Measurements from ENCODE around the gene COL5A1. TPM values are rescaled to one million over a fixed set of nuclear protein-coding genes. Genes with fewer than 3 reads are reported as not detected.

Gene COL5A1
- polyA plus RNA-seq, 1 donor (not counting 4 experiments of a cell fraction or from before 2014, with no cell fraction given), result 3.1 TPM

DNA sequence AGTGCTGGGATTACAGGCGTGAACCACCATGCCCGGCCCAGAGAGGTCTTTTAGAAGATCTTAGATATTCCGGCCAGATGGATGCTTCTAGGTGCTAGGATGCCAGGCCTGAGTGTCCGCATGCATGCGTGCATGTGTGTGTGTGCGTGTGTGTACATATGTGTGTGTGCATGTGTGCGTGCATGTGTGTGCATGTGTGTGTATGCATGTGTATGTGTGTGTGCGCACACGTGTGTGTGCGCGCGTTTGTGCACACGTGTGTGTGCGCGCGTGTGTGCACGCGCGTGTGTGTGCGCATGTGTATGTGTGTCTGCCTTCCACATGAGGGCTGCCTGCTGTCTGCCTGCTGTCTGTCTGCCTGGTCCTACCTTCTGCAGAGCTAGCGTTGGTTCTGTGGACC, 151.0 kb downstream of the COL5A1 start:
- Histone ChIP-seq H3K4me3 (ENCODE audit: control insufficient read depth in 2 of 3, extremely low read depth in 1 of 3, insufficient read depth in 2 of 3, low read depth in 1 of 3, low read length in 3 of 3) (no peak overlapping the region), H2AFZ (ENCODE audit: control insufficient read depth, low read length) (no peak overlapping the region), H3K27me3 (ENCODE audit: control insufficient read depth, extremely low read depth, insufficient read depth, low read length) (no peaks in the 10 kb centered on the region), H3K9me3 (ENCODE audit: control insufficient read depth, low read depth, low read length) (no peaks in the 10 kb centered on the region), H3K9me1 (ENCODE audit: control insufficient read depth, extremely low read depth, insufficient read depth, low read length) (no peaks in the 10 kb centered on the region), H3K36me3 (ENCODE audit: control insufficient read depth in 2 of 2, extremely low read depth in 1 of 2, insufficient read depth in 2 of 2, low read length in 2 of 2) (no peaks in the 10 kb centered on the region), H3K27ac (ENCODE audit: control insufficient read depth, insufficient read depth, low read length) (no peak overlapping the region), H3K79me2 (ENCODE audit: control insufficient read depth, insufficient read depth, low read length) (no peaks in the 10 kb centered on the region), H4K20me1 (ENCODE audit: control insufficient read depth, extremely low read depth, insufficient read depth, low read length) (no peaks in the 10 kb centered on the region), H3K4me2 (ENCODE audit: control insufficient read depth, extremely low read depth, insufficient read depth, low read depth, low read length) (no peak overlapping the region), H3K9ac (ENCODE audit: control insufficient read depth, extremely low read depth, insufficient read depth, low read length) (no peak overlapping the region), H3K4me1 (ENCODE audit: control insufficient read depth, extremely low read depth, insufficient read depth, low read length) (no peaks in the 10 kb centered on the region)
- FAIRE-seq, result no peak
- TF ChIP-seq, protein P1, sequence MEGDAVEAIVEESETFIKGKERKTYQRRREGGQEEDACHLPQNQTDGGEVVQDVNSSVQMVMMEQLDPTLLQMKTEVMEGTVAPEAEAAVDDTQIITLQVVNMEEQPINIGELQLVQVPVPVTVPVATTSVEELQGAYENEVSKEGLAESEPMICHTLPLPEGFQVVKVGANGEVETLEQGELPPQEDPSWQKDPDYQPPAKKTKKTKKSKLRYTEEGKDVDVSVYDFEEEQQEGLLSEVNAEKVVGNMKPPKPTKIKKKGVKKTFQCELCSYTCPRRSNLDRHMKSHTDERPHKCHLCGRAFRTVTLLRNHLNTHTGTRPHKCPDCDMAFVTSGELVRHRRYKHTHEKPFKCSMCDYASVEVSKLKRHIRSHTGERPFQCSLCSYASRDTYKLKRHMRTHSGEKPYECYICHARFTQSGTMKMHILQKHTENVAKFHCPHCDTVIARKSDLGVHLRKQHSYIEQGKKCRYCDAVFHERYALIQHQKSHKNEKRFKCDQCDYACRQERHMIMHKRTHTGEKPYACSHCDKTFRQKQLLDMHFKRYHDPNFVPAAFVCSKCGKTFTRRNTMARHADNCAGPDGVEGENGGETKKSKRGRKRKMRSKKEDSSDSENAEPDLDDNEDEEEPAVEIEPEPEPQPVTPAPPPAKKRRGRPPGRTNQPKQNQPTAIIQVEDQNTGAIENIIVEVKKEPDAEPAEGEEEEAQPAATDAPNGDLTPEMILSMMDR (optimal IDR thresholded peaks at IDR 0.05 in 1 of 3, IDR thresholded peaks at IDR 0.05 in 1 of 3, conservative IDR thresholded peaks at IDR 0.05 in 1 of 3; ENCODE audit: extremely low read depth in 1 of 3, insufficient read depth in 2 of 3, low read length in 3 of 3), result no peak
- no peak for TF ChIP-seq EZH2 (IDR thresholded peaks at IDR 0.05; ENCODE audit: low read length)
- dilution Hi-C loops (cut with MboI; ENCODE audit: extremely low pct_ligation_motif_present, low sequenced_read_pairs), result no loop called here
- no peak for DNase-seq (ENCODE audit: low read depth, low spot score)

DNA sequence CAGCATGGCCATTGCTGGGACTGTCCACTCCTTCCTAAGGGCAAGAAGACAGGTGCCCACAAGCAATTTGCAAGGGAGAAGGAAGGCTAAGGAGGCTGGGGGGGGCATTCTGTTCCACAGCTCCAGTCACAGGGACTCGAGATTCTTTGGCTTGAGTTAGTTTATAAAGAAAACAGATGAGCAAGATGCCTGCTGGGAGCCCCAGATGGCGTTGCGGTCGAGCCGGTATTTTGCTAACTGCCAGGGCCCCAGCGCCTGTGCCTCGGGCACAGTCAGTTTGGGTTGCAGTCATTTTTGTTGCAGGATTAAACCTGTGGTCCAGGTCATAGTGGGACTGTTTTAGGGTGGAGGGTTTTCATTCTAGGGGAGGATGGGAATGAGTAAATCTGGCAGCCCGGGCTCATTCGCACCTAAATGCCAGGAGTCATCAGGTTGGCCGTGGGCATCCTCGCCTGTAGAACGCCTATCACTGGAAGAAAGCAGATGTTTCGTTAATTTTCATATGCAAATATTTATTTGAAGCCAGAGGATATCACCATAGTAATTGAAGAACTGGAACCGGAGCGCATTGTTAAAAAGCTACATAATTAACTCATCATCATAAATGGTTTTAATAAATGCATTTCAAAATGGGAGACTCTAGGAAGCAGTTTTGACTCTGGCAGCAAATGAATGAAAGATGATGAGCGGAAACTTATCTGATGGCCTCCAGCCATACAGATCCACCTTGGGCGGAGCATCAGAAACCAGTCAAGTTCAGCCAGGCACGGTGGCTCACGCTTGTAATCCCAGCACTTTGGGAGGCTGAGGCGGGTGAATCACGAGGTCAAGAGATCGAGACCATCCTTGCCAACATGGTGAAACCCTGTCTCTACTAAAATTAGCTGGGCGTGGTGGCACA, 151.9 kb downstream of the COL5A1 start:
- Histone ChIP-seq H3K9ac (ENCODE audit: control insufficient read depth, extremely low read depth, insufficient read depth, low read length) (no peak overlapping the region), H4K20me1 (ENCODE audit: control insufficient read depth, extremely low read depth, insufficient read depth, low read length) (no peaks in the 10 kb centered on the region), H3K4me2 (ENCODE audit: control insufficient read depth, extremely low read depth, insufficient read depth, low read depth, low read length) (no peak overlapping the region), H3K4me1 (ENCODE audit: control insufficient read depth, extremely low read depth, insufficient read depth, low read length) (no peaks in the 10 kb centered on the region), H3K4me3 (ENCODE audit: control insufficient read depth in 2 of 3, extremely low read depth in 1 of 3, insufficient read depth in 2 of 3, low read depth in 1 of 3, low read length in 3 of 3) (no peak overlapping the region), H3K27ac (ENCODE audit: control insufficient read depth, insufficient read depth, low read length) (no peak overlapping the region), H3K9me1 (ENCODE audit: control insufficient read depth, extremely low read depth, insufficient read depth, low read length) (no peaks in the 10 kb centered on the region), H3K79me2 (ENCODE audit: control insufficient read depth, insufficient read depth, low read length) (no peaks in the 10 kb centered on the region), H3K27me3 (ENCODE audit: control insufficient read depth, extremely low read depth, insufficient read depth, low read length) (no peaks in the 10 kb centered on the region), H2AFZ (ENCODE audit: control insufficient read depth, low read length) (no peak overlapping the region), H3K9me3 (ENCODE audit: control insufficient read depth, low read depth, low read length) (no peaks in the 10 kb centered on the region), H3K36me3 (ENCODE audit: control insufficient read depth in 2 of 2, extremely low read depth in 1 of 2, insufficient read depth in 2 of 2, low read length in 2 of 2) (no peaks in the 10 kb centered on the region)
- TF ChIP-seq EZH2 (IDR thresholded peaks at IDR 0.05; ENCODE audit: low read length), result no peak
- TF ChIP-seq, protein P1 (optimal IDR thresholded peaks at IDR 0.05 in 1 of 3, IDR thresholded peaks at IDR 0.05 in 1 of 3, conservative IDR thresholded peaks at IDR 0.05 in 1 of 3; ENCODE audit: extremely low read depth in 1 of 3, insufficient read depth in 2 of 3, low read length in 3 of 3), result no peak
- no peak for FAIRE-seq
- DNase-seq (ENCODE audit: low read depth, low spot score), result no peak
- dilution Hi-C loops (cut with MboI; ENCODE audit: extremely low pct_ligation_motif_present, low sequenced_read_pairs), result no loop called here
